ENCODE results near the gene TTN. TPM values are rescaled to one million over a fixed set of nuclear protein-coding genes. Genes with fewer than 3 reads are reported as not detected.

Gene TTN
- total RNA-seq, 6 donors from 2014 or later: 13.8 to 895 (median 119) TPM

DNA sequence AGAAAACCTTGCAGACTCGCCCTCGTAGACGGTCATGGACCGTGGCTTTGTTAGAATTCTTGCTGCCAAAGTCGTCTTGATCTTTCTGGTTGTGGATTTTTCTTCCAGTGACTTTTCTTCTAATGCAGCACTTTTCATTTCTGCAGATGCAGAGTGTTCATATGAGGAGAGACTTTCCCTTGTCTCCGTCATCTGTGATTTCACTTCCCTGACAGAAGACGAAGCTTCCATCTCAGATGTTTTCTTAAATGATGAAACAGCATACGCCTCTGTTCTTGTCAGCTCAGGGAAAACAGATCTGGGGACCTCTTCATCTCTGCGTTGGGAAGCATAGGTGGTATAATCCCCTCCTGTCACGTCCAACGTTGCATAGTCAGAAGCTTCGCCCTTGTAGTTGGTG is 276.1 kb downstream of the TTN start:
- TF ChIP-seq CTCF (IDR thresholded peaks at IDR 0.05): no peak
- H3K27ac ChIP-seq: peak overlapping the region; percentile 50 to 68 (median 58)
- ATAC-seq (ENCODE audit: low FRiP score in 2 of 2) (peak in 1 of 2 donors; percentile 46), DNase-seq (no peak)
- H3K4me3 ChIP-seq: no peak overlapping the region
- peaks cover 0 to 50% (median 30%) of the 10 kb centered on the region in 4 donors for H3K36me3 ChIP-seq
- H3K4me1 ChIP-seq: no peaks in the 10 kb centered on the region
- WGBS, 2 donors: 83 to 85% methylated on average over 9 to 12 of the region's 12 CpGs
- H3K9me3 ChIP-seq: no peaks in the 10 kb centered on the region
- no peaks in the 10 kb centered on the region for H3K27me3 ChIP-seq

DNA sequence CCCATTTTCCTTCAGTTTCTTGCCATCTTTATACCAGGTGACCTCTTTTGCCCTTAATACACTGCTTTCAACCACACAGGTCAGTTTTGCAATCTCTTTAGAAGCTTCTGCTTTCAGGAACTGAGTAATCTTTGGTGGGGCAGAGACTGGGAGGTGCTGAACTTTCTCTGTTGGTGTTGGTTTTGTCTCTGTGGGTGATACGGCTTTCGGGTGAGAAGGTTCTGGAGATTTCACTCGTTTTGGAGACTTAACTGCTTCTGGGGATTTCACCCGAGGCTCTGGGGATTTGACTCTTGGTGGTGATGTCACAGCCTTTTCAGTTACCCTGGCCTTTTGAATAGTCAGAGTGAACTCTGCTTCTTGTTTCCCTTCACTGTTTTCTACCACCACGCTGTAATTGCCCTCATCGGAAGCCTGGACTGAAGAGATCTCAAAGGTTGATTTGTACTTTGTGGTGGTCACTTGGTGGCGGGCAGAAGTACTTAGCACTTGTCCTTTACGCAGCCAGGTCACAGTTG is 276.5 kb downstream of the TTN start:
- TF ChIP-seq POLR2A (IDR thresholded peaks at IDR 0.05): no peak
- TF ChIP-seq POLR2AphosphoS5 (IDR thresholded peaks at IDR 0.05): no peak
- TF ChIP-seq CTCF (IDR thresholded peaks at IDR 0.05): no peak
- no peak for TF ChIP-seq EP300 (IDR thresholded peaks at IDR 0.05)
- Histone ChIP-seq H3K4me3 (no peak overlapping the region), H3K4me1 (no peaks in the 10 kb centered on the region), H3K27me3 (no peaks in the 10 kb centered on the region), H3K36me3 (peaks cover 0 to 45% (median 28%) of the 10 kb centered on the region in 4 donors), H3K27ac (peak overlapping the region; percentile 50 to 68 (median 58)), H3K9me3 (no peaks in the 10 kb centered on the region)
- ATAC-seq (ENCODE audit: low FRiP score in 2 of 2) (peak; percentile 74 to 79), DNase-seq (peak in 1 of 2 donors; percentile 28)
- WGBS, 2 donors: 65 to 74% methylated on average over 8 of the region's 8 CpGs

GRCh38 chr2:178530131-178530530 is 277.1 kb downstream of the TTN start:
- TF ChIP-seq POLR2A (IDR thresholded peaks at IDR 0.05): no peak
- TF ChIP-seq CTCF (IDR thresholded peaks at IDR 0.05): no peak
- no peak for TF ChIP-seq EP300 (IDR thresholded peaks at IDR 0.05)
- no peak for TF ChIP-seq POLR2AphosphoS5 (IDR thresholded peaks at IDR 0.05)
- Histone ChIP-seq H3K4me1 (no peaks in the 10 kb centered on the region), H3K27me3 (no peaks in the 10 kb centered on the region), H3K36me3 (peaks cover 0 to 39% (median 27%) of the 10 kb centered on the region in 4 donors), H3K4me3 (no peak overlapping the region), H3K9me3 (no peaks in the 10 kb centered on the region), H3K27ac (peak overlapping the region in 3 of 4 donors; percentile 53 to 68 (median 63))
- WGBS, 2 donors: 55 to 74% methylated on average over 2 of the region's 2 CpGs
- no peak for DNase-seq
- peak in 1 of 2 donors; percentile 53 for ATAC-seq (ENCODE audit: low FRiP score in 2 of 2)

- TF ChIP-seq EP300 (IDR thresholded peaks at IDR 0.05) (no peak), CTCF (IDR thresholded peaks at IDR 0.05) (no peak), POLR2AphosphoS5 (IDR thresholded peaks at IDR 0.05) (no peak), POLR2A (IDR thresholded peaks at IDR 0.05) (no peak)
- DNase-seq (no peak), ATAC-seq (ENCODE audit: low FRiP score in 2 of 2) (no peak)
- Histone ChIP-seq H3K4me3 (no peak overlapping the region), H3K9me3 (no peaks in the 10 kb centered on the region), H3K27me3 (no peaks in the 10 kb centered on the region), H3K27ac (peak overlapping the region in 1 of 4 donors; percentile 68), H3K4me1 (peaks cover 0 to 4% (median 2%) of the 10 kb centered on the region in 4 donors), H3K36me3 (peaks cover 0 to 30% (median 19%) of the 10 kb centered on the region in 4 donors)
- WGBS, 2 donors: 81 to 86% methylated on average over 2 of the region's 2 CpGs
Measured at GRCh38 chr2:178529194-178529593, 278.0 kb downstream of the TTN start.

GRCh38 chr2:178528647-178529046 is 278.6 kb downstream of the TTN start:
- 94 to 96% methylated on average over 5 of the region's 5 CpGs for WGBS, 2 donors
- no peak for DNase-seq
- no peaks in the 10 kb centered on the region for H3K9me3 ChIP-seq
- peaks cover 0 to 25% (median 15%) of the 10 kb centered on the region in 4 donors for H3K36me3 ChIP-seq
- TF ChIP-seq POLR2A (IDR thresholded peaks at IDR 0.05) (no peak), CTCF (IDR thresholded peaks at IDR 0.05) (no peak), POLR2AphosphoS5 (IDR thresholded peaks at IDR 0.05) (no peak), EP300 (IDR thresholded peaks at IDR 0.05) (no peak)
- H3K27ac ChIP-seq: peak overlapping the region in 1 of 4 donors; percentile 68
- no peaks in the 10 kb centered on the region for H3K27me3 ChIP-seq
- ATAC-seq (ENCODE audit: low FRiP score in 2 of 2): no peak
- H3K4me1 ChIP-seq: peaks cover 0 to 10% (median 7%) of the 10 kb centered on the region in 4 donors
- no peak overlapping the region for H3K4me3 ChIP-seq

Measured in upper lobe of left lung (tissue), 6 donors.